OCI-LY1 (cell line): ENCODE measurements around the gene ELFN1.

Experiments
- H2AFZ ChIP-seq: fragments of 200-600 bp; sonication (generic), shearing (Covaris generic); 2 replicates; pipeline ENCODE4 v1.6.0; 2014; ENCODE audit warnings: antibody characterized with exemption, mild to moderate bottlenecking, low read length
- H3F3A ChIP-seq: fragments of 200-600 bp; sonication (generic), shearing (Covaris generic); 2 replicates; pipeline ENCODE4 v1.6.0; 2014; ENCODE audit warnings: mild to moderate bottlenecking, antibody characterized with exemption, low read length, moderate library complexity; ENCODE audit not compliant: insufficient read depth
- H3K27ac ChIP-seq: fragments of 200-600 bp; sonication (generic); 2 replicates; pipeline ENCODE4 v1.5.1; 2014; ENCODE audit warnings: low read length, mixed run types, mild to moderate bottlenecking, low read depth; ENCODE audit not compliant: poor library complexity, severe bottlenecking
- H3K27me3 ChIP-seq: fragments of 200-600 bp; sonication (generic); 2 replicates; pipeline ENCODE4 v1.6.0; 2014; ENCODE audit warnings: antibody characterized with exemption, mild to moderate bottlenecking, low read length, moderate library complexity; ENCODE audit not compliant: insufficient read depth
- H3K36me3 ChIP-seq: fragments of 200-600 bp; sonication (generic); 2 replicates; pipeline ENCODE4 v1.6.1; 2014; ENCODE audit warnings: mild to moderate bottlenecking, antibody characterized with exemption, low read length, moderate library complexity, mixed read lengths; ENCODE audit not compliant: insufficient read depth
- H3K4me1 ChIP-seq: fragments of 200-600 bp; sonication (generic); 2 replicates; pipeline ENCODE4 v1.5.1; 2014; ENCODE audit warnings: mild to moderate bottlenecking, low read length, moderate library complexity; ENCODE audit not compliant: insufficient read depth, severe bottlenecking
- H3K4me2 ChIP-seq: fragments of 200-600 bp; sonication (generic), shearing (Covaris generic); 2 replicates; pipeline ENCODE4 v1.6.1; 2014; ENCODE audit warnings: low read length
- H3K4me3 ChIP-seq: fragments of 200-600 bp; sonication (generic); 2 replicates; pipeline ENCODE4 v1.5.1; 2014; ENCODE audit warnings: low read length, low read depth, mild to moderate bottlenecking, mixed read lengths; ENCODE audit not compliant: poor library complexity, severe bottlenecking
- H3K79me2 ChIP-seq: fragments of 200-600 bp; shearing (Covaris generic); 2 replicates; pipeline ENCODE4 v1.6.1; 2016; ENCODE audit warnings: mixed run types, low read length, mixed read lengths; ENCODE audit not compliant: insufficient read depth
- H3K9ac ChIP-seq: fragments of 200-600 bp; sonication (generic), shearing (Covaris generic); 2 replicates; pipeline ENCODE4 v1.6.1; 2014; ENCODE audit warnings: mild to moderate bottlenecking, low read length, mixed read lengths
- H3K9me2 ChIP-seq: fragments of 200-600 bp; sonication (generic), shearing (Covaris generic); 2 replicates; pipeline ENCODE4 v1.6.1; 2014; ENCODE audit warnings: low read depth, mild to moderate bottlenecking, low read length, mixed read lengths
- H3K9me3 ChIP-seq: fragments of 200-600 bp; shearing (Covaris generic); 2 replicates; pipeline ENCODE4 v1.6.1; 2014; ENCODE audit warnings: low read length, mixed read lengths
- H4K20me1 ChIP-seq: fragments of 200-600 bp; sonication (generic), shearing (Covaris generic); 2 replicates; pipeline ENCODE4 v1.6.0; 2016; ENCODE audit warnings: mild to moderate bottlenecking, low read length; ENCODE audit not compliant: insufficient read depth
- CTCF ChIP-seq: fragments of 200-600 bp; sonication (generic), shearing (Covaris generic); IDR thresholded peaks from 2 replicates; pipeline ENCODE4 v1.5.1; 2017; ENCODE audit warnings: mild to moderate bottlenecking, antibody characterized with exemption, low read length, moderate library complexity, mixed read lengths
- EZH2 ChIP-seq: fragments of 200-600 bp; sonication (generic), shearing (Covaris generic); IDR thresholded peaks from 2 replicates; pipeline ENCODE4 v1.8.0; 2017; ENCODE audit warnings: borderline replicate concordance, mixed run types, mild to moderate bottlenecking, antibody characterized with exemption, low read length, moderate library complexity, mixed read lengths

ELFN1 gene

GRCh38 chr7:1698201-1698600 is 28.1 kb downstream of the ELFN1 start:
- Histone ChIP-seq H3K4me1 (no peaks in the 10 kb centered on the region), H3K36me3 (no peaks in the 10 kb centered on the region), H3K79me2 (no peaks in the 10 kb centered on the region), H3F3A (no peaks in the 10 kb centered on the region), H3K27ac (no peak overlapping the region), H3K4me2 (no peak overlapping the region), H3K9ac (no peak overlapping the region), H3K9me2 (no peaks in the 10 kb centered on the region), H4K20me1 (no peaks in the 10 kb centered on the region), H3K4me3 (no peak overlapping the region), H3K9me3 (no peaks in the 10 kb centered on the region), H3K27me3 (peaks cover 11% of the 10 kb centered on the region), H2AFZ (no peak overlapping the region)
- TF ChIP-seq CTCF, result no peak
- TF ChIP-seq EZH2, result no peak

GRCh38 chr7:1698951-1699350 is 28.9 kb downstream of the ELFN1 start:
- no peak overlapping the region for H3K4me3 ChIP-seq
- no peak overlapping the region for H3K9ac ChIP-seq
- no peaks in the 10 kb centered on the region for H3K9me3 ChIP-seq
- H3K36me3 ChIP-seq, result no peaks in the 10 kb centered on the region
- H3K27ac ChIP-seq, result no peak overlapping the region
- H3K27me3 ChIP-seq, result peaks cover 10% of the 10 kb centered on the region
- no peaks in the 10 kb centered on the region for H3F3A ChIP-seq
- H4K20me1 ChIP-seq, result no peaks in the 10 kb centered on the region
- no peak overlapping the region for H3K4me2 ChIP-seq
- H3K9me2 ChIP-seq, result no peaks in the 10 kb centered on the region
- H3K79me2 ChIP-seq, result no peaks in the 10 kb centered on the region
- no peak overlapping the region for H2AFZ ChIP-seq
- TF ChIP-seq CTCF (no peak), EZH2 (no peak)
- no peaks in the 10 kb centered on the region for H3K4me1 ChIP-seq

GRCh38 chr7:1700086-1700485 is 30.0 kb downstream of the ELFN1 start:
- no peak overlapping the region for H3K4me3 ChIP-seq
- H4K20me1 ChIP-seq, result no peaks in the 10 kb centered on the region
- H2AFZ ChIP-seq, result no peak overlapping the region
- H3K9ac ChIP-seq, result no peak overlapping the region
- peaks cover 5% of the 10 kb centered on the region for H3K27me3 ChIP-seq
- H3K79me2 ChIP-seq, result no peaks in the 10 kb centered on the region
- TF ChIP-seq CTCF (no peak), EZH2 (no peak)
- no peaks in the 10 kb centered on the region for H3F3A ChIP-seq
- no peak overlapping the region for H3K27ac ChIP-seq
- H3K9me3 ChIP-seq, result no peaks in the 10 kb centered on the region
- no peak overlapping the region for H3K4me2 ChIP-seq
- no peaks in the 10 kb centered on the region for H3K36me3 ChIP-seq
- H3K4me1 ChIP-seq, result no peaks in the 10 kb centered on the region
- no peaks in the 10 kb centered on the region for H3K9me2 ChIP-seq
